DND-41 (cell line): Measurements from ENCODE around the gene SLC22A17.

ENCODE experiments used
- ATAC-seq: fragments of 200-7000 bp; cut with Tn5 transposase; 3 replicates; pipeline ENCODE4 v1.9.1; 2021; ENCODE audit warnings: low read depth; ENCODE audit not compliant: insufficient read depth
- DNase-seq: peaks from one replicate; pipeline ENCODE4 v3.0.0-alpha.2; 2020
- H2AFZ ChIP-seq: 2 replicates; pipeline ENCODE4 v1.6.0; 2012; ENCODE audit warnings: low read depth, low read length
- H3K27ac ChIP-seq: 2 replicates; pipeline ENCODE4 v1.5.1; 2012; ENCODE audit warnings: low read length, inconsistent platforms
- H3K27me3 ChIP-seq: fragments of 200-600 bp; sonication (generic); 2 replicates; pipeline ENCODE4 v1.6.0; 2012; ENCODE audit warnings: low read length, mild to moderate bottlenecking, inconsistent platforms; ENCODE audit not compliant: insufficient read depth, poor library complexity
- H3K36me3 ChIP-seq: 2 replicates; pipeline ENCODE4 v1.5.1; 2012; ENCODE audit warnings: low read length, inconsistent platforms; ENCODE audit not compliant: insufficient read depth
- H3K4me1 ChIP-seq: 2 replicates; pipeline ENCODE4 v1.5.1; 2012; ENCODE audit warnings: mild to moderate bottlenecking, low read length; ENCODE audit not compliant: insufficient read depth
- H3K4me2 ChIP-seq: 2 replicates; pipeline ENCODE4 v1.6.0; 2012; ENCODE audit warnings: mild to moderate bottlenecking, moderate library complexity, low read length, inconsistent platforms; ENCODE audit not compliant: insufficient read depth
- H3K4me3 ChIP-seq, 2 experiments: fragments of 200-600 bp in 1 of 2; shearing (Covaris generic) in 1 of 2; 2 replicates each; pipeline ENCODE4 v1.5.1; 2012 to 2016; ENCODE audit warnings: inconsistent platforms in 2 of 2, low read length in 2 of 2, mild to moderate bottlenecking in 2 of 2, low read depth in 1 of 2, moderate library complexity in 1 of 2
- H3K79me2 ChIP-seq: 2 replicates; pipeline ENCODE4 v1.6.0; 2012; ENCODE audit warnings: low read length, inconsistent platforms; ENCODE audit not compliant: insufficient read depth
- H3K9ac ChIP-seq: 2 replicates; pipeline ENCODE4 v1.6.0; 2012; ENCODE audit warnings: low read depth, mild to moderate bottlenecking, inconsistent platforms, low read length, moderate library complexity
- H3K9me3 ChIP-seq: 2 replicates; pipeline ENCODE4 v1.5.1; 2012; ENCODE audit warnings: low read length, moderate library complexity, mild to moderate bottlenecking, inconsistent platforms; ENCODE audit not compliant: insufficient read depth, severe bottlenecking
- H4K20me1 ChIP-seq: 2 replicates; pipeline ENCODE4 v1.6.0; 2012; ENCODE audit warnings: low read length; ENCODE audit not compliant: insufficient read depth
- CTCF ChIP-seq: IDR thresholded peaks from 2 replicates; pipeline ENCODE4 v1.5.1; 2012; ENCODE audit warnings: borderline replicate concordance, low read length, moderate library complexity, mild to moderate bottlenecking; ENCODE audit not compliant: poor library complexity, severe bottlenecking; ENCODE audit errors: extremely low read depth
- EZH2 ChIP-seq: IDR thresholded peaks from 3 replicates; pipeline ENCODE4 v1.6.1; 2012; ENCODE audit warnings: borderline replicate concordance, low read depth, mild to moderate bottlenecking, moderate library complexity, low read length, inconsistent platforms; ENCODE audit not compliant: severe bottlenecking

SLC22A17 gene

GRCh38 chr14:23380197-23380914 is 27.7 kb upstream of the SLC22A17 start:
- Histone ChIP-seq H3K4me3 (no peak overlapping the region), H3K27me3 (peaks cover 30% of the 10 kb centered on the region), H2AFZ (no peak overlapping the region), H3K4me2 (no peak overlapping the region), H3K4me1 (no peaks in the 10 kb centered on the region), H4K20me1 (peaks cover 3% of the 10 kb centered on the region; the same call in 1 of the 2 replicates), H3K79me2 (no peaks in the 10 kb centered on the region), H3K9me3 (no peaks in the 10 kb centered on the region), H3K9ac (no peak overlapping the region), H3K36me3 (no peaks in the 10 kb centered on the region), H3K27ac (no peak overlapping the region)
- ATAC-seq (0 out of 3 replicates have a peak, but pooled peaks have one; percentile 7), DNase-seq (no peak)
- TF ChIP-seq CTCF, result no peak
- TF ChIP-seq EZH2, result no peak

GRCh38 chr14:23379366-23380196 is 26.9 kb upstream of the SLC22A17 start:
- Histone ChIP-seq H3K4me2 (no peak overlapping the region), H4K20me1 (peaks cover 3% of the 10 kb centered on the region; the same call in 1 of the 2 replicates), H3K27me3 (peaks cover 30% of the 10 kb centered on the region), H3K9me3 (no peaks in the 10 kb centered on the region), H3K36me3 (no peaks in the 10 kb centered on the region), H3K9ac (no peak overlapping the region), H2AFZ (no peak overlapping the region), H3K4me1 (no peaks in the 10 kb centered on the region), H3K4me3 (no peak overlapping the region), H3K27ac (no peak overlapping the region), H3K79me2 (no peaks in the 10 kb centered on the region)
- peak; percentile 94 for TF ChIP-seq CTCF
- no peak for TF ChIP-seq EZH2
- ATAC-seq (peak; percentile 87), DNase-seq (peak; percentile 55)

GRCh38 chr14:23378612-23379220 is 26.0 kb upstream of the SLC22A17 start:
- ATAC-seq (no peak), DNase-seq (no peak)
- Histone ChIP-seq H3K9ac (no peak overlapping the region), H3K9me3 (no peaks in the 10 kb centered on the region), H3K4me2 (no peak overlapping the region), H3K27ac (no peak overlapping the region), H3K27me3 (peaks cover 27% of the 10 kb centered on the region), H3K4me1 (no peaks in the 10 kb centered on the region), H3K79me2 (no peaks in the 10 kb centered on the region), H3K4me3 (no peak overlapping the region), H2AFZ (no peak overlapping the region), H3K36me3 (no peaks in the 10 kb centered on the region), H4K20me1 (peaks cover 3% of the 10 kb centered on the region; the same call in 1 of the 2 replicates)
- TF ChIP-seq CTCF (no peak), EZH2 (no peak)
